GM20000 (cell line): ENCODE data around the gene GPR137.

Experiments
- DNase-seq: peaks from one replicate; pipeline ENCODE4 v3.0.0; 2012; ENCODE audit warnings: low spot score
- CTCF ChIP-seq: IDR thresholded peaks from 2 replicates; pipeline ENCODE4 v1.5.1; 2012; ENCODE audit warnings: mild to moderate bottlenecking, control low read depth; ENCODE audit errors: extremely low read depth, missing control alignments

The GPR137 gene

GRCh38 chr11:64251016-64251752 lies 34.5 kb upstream of the GPR137 start, which contains the start of gene PLCB3:
Gene PLCB3 (plus strand): TSS chr11:64251530. CDS start chr11:64251650, 120 bp downstream.
- peak; percentile 97 for DNase-seq

GRCh38 chr11:64251753-64252002 lies 34.0 kb upstream of the GPR137 start:
- DNase-seq, result no peak
- no peak for TF ChIP-seq CTCF

More at GRCh38 chr11:64251016-64251752, 34.5 kb upstream of the GPR137 start, which contains the start of gene PLCB3:
- peak; percentile 75 for TF ChIP-seq CTCF

GRCh38 chr11:64252003-64252872 lies 33.4 kb upstream of the GPR137 start:
- TF ChIP-seq CTCF, result peak; percentile 41
- DNase-seq, result peak; percentile 69

- TF ChIP-seq CTCF, result no peak
Measured at GRCh38 chr11:64253043-64253442, 32.6 kb upstream of the GPR137 start.

GRCh38 chr11:64253481-64253880 lies 32.2 kb upstream of the GPR137 start:
- TF ChIP-seq CTCF, result no peak

More at GRCh38 chr11:64253043-64253442, 32.6 kb upstream of the GPR137 start:
- no peak for DNase-seq

GRCh38 chr11:64254326-64254725 lies 31.3 kb upstream of the GPR137 start:
- TF ChIP-seq CTCF, result no peak
- no peak for DNase-seq

More at GRCh38 chr11:64253481-64253880, 32.2 kb upstream of the GPR137 start:
- no peak for DNase-seq
